Brain microvascular endothelial cell (primary cell): ENCODE data around the gene PALM.
"Not testable (repeated sequence)": the region's sequence is repeated elsewhere in the genome, so short reads cannot be mapped to it uniquely, and the experiment has no call there.

Source experiments
- DNase-seq: peaks from one replicate; pipeline ENCODE4 v3.0.0-alpha.2; 2020
- H3K27ac ChIP-seq: fragments of 250-450 bp; sonication (Bioruptor Pico); 2 replicates; pipeline ENCODE4 v1.5.1; 2020; ENCODE audit warnings: mild to moderate bottlenecking, moderate library complexity
- H3K27me3 ChIP-seq: fragments of 250-450 bp; sonication (Bioruptor Pico); replicated peaks from 2 replicates; pipeline ENCODE4 v1.5.1; 2020; ENCODE audit warnings: mild to moderate bottlenecking
- H3K36me3 ChIP-seq: fragments of 250-450 bp; sonication (Bioruptor Pico); replicated peaks from 2 replicates; pipeline ENCODE4 v1.5.1; 2020; ENCODE audit warnings: mild to moderate bottlenecking
- H3K4me3 ChIP-seq: 2 replicates; pipeline ENCODE4 v1.5.1; 2011; ENCODE audit warnings: low read depth, mild to moderate bottlenecking, control low read depth, low read length, moderate library complexity
- in situ Hi-C: cut with HindIII; loops from 2 replicates; pipeline ENCODE4 v1.10.0; 2017; ENCODE audit warnings: low sequenced_read_pairs, low pct_ligation_motif_present
- TF ChIP-seq, protein P1 (sequence below): IDR thresholded peaks from 2 replicates; pipeline ENCODE4 v1.5.1; 2011; ENCODE audit warnings: low read depth, mild to moderate bottlenecking, moderate library complexity, low read length, control low read depth, inconsistent platforms; ENCODE audit errors: missing control alignments

PALM gene

GRCh38 chr19:662962-663681, 45.6 kb upstream of the PALM start, which contains the start of gene RNF126:
RNF126 (minus strand) TSS chr19:663214; CDS start chr19:663121, 93 bp downstream.
- DNase-seq: peak; percentile 86
- H3K36me3 ChIP-seq: peaks cover 4% of the 10 kb centered on the region
- H3K27me3 ChIP-seq: no peaks in the 10 kb centered on the region
- peak within 1 kb of the TSS; percentile 88 for H3K4me3 ChIP-seq
- TF ChIP-seq, protein P1, sequence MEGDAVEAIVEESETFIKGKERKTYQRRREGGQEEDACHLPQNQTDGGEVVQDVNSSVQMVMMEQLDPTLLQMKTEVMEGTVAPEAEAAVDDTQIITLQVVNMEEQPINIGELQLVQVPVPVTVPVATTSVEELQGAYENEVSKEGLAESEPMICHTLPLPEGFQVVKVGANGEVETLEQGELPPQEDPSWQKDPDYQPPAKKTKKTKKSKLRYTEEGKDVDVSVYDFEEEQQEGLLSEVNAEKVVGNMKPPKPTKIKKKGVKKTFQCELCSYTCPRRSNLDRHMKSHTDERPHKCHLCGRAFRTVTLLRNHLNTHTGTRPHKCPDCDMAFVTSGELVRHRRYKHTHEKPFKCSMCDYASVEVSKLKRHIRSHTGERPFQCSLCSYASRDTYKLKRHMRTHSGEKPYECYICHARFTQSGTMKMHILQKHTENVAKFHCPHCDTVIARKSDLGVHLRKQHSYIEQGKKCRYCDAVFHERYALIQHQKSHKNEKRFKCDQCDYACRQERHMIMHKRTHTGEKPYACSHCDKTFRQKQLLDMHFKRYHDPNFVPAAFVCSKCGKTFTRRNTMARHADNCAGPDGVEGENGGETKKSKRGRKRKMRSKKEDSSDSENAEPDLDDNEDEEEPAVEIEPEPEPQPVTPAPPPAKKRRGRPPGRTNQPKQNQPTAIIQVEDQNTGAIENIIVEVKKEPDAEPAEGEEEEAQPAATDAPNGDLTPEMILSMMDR: no peak
- in situ Hi-C loops: no loop called here
- peak within 1 kb of the TSS; percentile 87 for H3K27ac ChIP-seq

- TF ChIP-seq, protein P1: no peak
- Histone ChIP-seq H3K27ac (peak overlapping the region; percentile 49), H3K4me3 (peak overlapping the region; percentile 52), H3K36me3 (peaks cover 1% of the 10 kb centered on the region), H3K27me3 (no peaks in the 10 kb centered on the region)
- no peak for DNase-seq
- in situ Hi-C loops: no loop called here
Observed at GRCh38 chr19:663682-664117, 45.0 kb upstream of the PALM start.

DNA sequence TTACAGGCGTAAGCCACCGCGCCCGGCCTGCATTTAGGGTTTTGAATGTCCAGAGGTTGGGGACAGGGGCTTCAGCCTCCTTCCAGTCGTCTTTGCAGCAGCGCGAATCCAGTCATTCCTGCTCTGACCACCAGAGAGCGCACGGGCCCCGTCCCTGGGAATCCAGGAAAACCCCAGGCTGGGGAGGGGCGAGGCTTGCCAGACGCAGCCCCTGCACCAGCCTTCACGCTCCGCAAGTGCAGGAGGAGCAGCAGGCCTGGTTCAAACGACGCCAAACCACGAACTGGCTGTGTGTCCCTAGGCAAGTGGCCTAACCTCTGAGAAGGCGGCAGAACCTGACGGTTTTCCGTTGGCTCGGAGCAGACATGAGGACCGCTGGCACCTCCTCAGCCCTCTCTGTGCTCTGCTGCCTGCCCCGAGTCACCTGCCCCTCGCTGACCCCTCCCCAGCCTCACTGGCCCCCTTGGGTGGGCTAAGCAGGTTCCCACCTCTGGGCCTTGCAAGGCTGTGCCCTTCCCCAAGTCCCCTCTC, 43.8 kb upstream of the PALM start:
- H3K36me3 ChIP-seq: no peaks in the 10 kb centered on the region
- peak; percentile 65 for DNase-seq
- H3K27me3 ChIP-seq: no peaks in the 10 kb centered on the region
- H3K4me3 ChIP-seq: no peak overlapping the region
- in situ Hi-C loops: no loop called here
- no peak overlapping the region for H3K27ac ChIP-seq
- TF ChIP-seq, protein P1: peak; percentile 96

DNA sequence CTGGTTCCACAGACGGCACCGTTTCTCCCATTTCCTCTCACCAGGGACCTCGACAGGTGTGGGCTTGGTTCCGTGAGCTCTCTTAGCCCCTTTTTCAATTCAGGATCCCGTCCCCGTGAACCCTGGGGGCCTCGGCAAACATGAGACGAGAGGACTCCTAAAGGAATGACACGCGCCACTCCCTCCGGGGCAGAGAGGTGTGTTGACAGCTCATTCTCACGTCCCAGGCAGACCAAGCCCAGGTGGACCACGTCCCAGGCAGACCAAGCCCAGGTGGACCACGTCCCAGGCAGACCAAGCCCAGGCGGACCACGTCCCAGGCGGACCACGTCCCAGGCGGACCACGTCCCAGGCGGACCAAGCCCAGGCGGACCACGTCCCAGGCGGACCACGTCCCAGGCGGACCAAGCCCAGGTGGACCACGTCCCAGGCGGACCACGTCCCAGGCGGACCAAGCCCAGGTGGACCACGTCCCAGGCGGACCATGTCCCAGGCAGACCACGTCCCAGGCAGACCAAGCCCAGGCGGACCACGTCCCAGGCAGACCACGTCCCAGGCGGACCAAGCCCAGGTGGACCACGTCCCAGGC, 41.7 kb upstream of the PALM start:
- H3K36me3 ChIP-seq, DNase-seq, H3K27me3 ChIP-seq, in situ Hi-C loops, H3K27ac ChIP-seq, H3K4me3 ChIP-seq: not testable (repeated sequence)

GRCh38 chr19:668675-669434, 39.9 kb upstream of the PALM start:
- H3K36me3 ChIP-seq, H3K27me3 ChIP-seq, H3K4me3 ChIP-seq, in situ Hi-C loops: not testable (repeated sequence)
- peak overlapping the region; percentile 65 for H3K27ac ChIP-seq
- DNase-seq: peak; percentile 83

- no peak overlapping the region for H3K4me3 ChIP-seq
- in situ Hi-C loops: no loop called here
- DNase-seq: no peak
- no peak overlapping the region for H3K27ac ChIP-seq
- no peaks in the 10 kb centered on the region for H3K27me3 ChIP-seq
- TF ChIP-seq, protein P1: peak; percentile 39
- H3K36me3 ChIP-seq: no peaks in the 10 kb centered on the region
Observed at GRCh38 chr19:670609-671075, 38.1 kb upstream of the PALM start.
